Activated naive CD8-positive, alpha-beta T cell treated with anti-CD3 and anti-CD28 coated beads, Interleukin-2, amount 50 U/mL, for 16 hours (primary cell): ENCODE results near the gene RAB30.
"Not testable (repeated sequence)": the region's sequence is repeated elsewhere in the genome, so short reads cannot be mapped to it uniquely, and the experiment has no call there.

Source experiments
- DNase-seq: peaks from one replicate; pipeline ENCODE4 v3.0.0-alpha.2; 2020; ENCODE audit warnings: low read depth, low spot score

The RAB30 gene

GRCh38 chr11:82981852-82982251 lies 89.8 kb downstream of the RAB30 start:
- no peak for DNase-seq

GRCh38 chr11:82980947-82981346 lies 90.8 kb downstream of the RAB30 start:
- no peak for DNase-seq

GRCh38 chr11:82980292-82980691 lies 91.4 kb downstream of the RAB30 start:
- no peak for DNase-seq

GRCh38 chr11:82979824-82980223 lies 91.9 kb downstream of the RAB30 start:
- DNase-seq: no peak

GRCh38 chr11:82978422-82979099 lies 93.1 kb downstream of the RAB30 start:
- DNase-seq: no peak

GRCh38 chr11:82976786-82977185 lies 94.9 kb downstream of the RAB30 start:
- DNase-seq: no peak

- DNase-seq: no peak
These were observed 95.8 kb downstream of the RAB30 start for GRCh38 chr11:82975882-82976281.

- no peak for DNase-seq
These were observed 96.8 kb downstream of the RAB30 start for GRCh38 chr11:82974851-82975250.

- DNase-seq: no peak
These were observed 97.6 kb downstream of the RAB30 start for GRCh38 chr11:82974135-82974534.

- no peak for DNase-seq
These were observed 99.6 kb downstream of the RAB30 start for GRCh38 chr11:82972103-82972502.

- not testable (repeated sequence) for DNase-seq
These were observed 100.2 kb downstream of the RAB30 start for GRCh38 chr11:82971519-82971946.

- DNase-seq: not testable (repeated sequence)
These were observed 101.1 kb downstream of the RAB30 start for GRCh38 chr11:82970507-82971083.

GRCh38 chr11:82969811-82970210 lies 101.9 kb downstream of the RAB30 start:
- no peak for DNase-seq

GRCh38 chr11:82967381-82967780 lies 104.3 kb downstream of the RAB30 start:
- DNase-seq: no peak

GRCh38 chr11:82962021-82962420 lies 109.7 kb downstream of the RAB30 start:
- DNase-seq: not testable (repeated sequence)

- no peak for DNase-seq
These were observed 110.9 kb downstream of the RAB30 start for GRCh38 chr11:82960779-82961143.

- no peak for DNase-seq
These were observed 111.5 kb downstream of the RAB30 start for GRCh38 chr11:82959987-82960778.

GRCh38 chr11:82955736-82956453 lies 115.8 kb downstream of the RAB30 start:
- not testable (repeated sequence) for DNase-seq

GRCh38 chr11:82950502-82950901 lies 121.2 kb downstream of the RAB30 start:
- DNase-seq: not testable (repeated sequence)

- no peak for DNase-seq
These were observed 122.3 kb downstream of the RAB30 start for GRCh38 chr11:82949352-82949751.

GRCh38 chr11:82945682-82946081 lies 126.0 kb downstream of the RAB30 start:
- no peak for DNase-seq

GRCh38 chr11:82945041-82945440 lies 126.7 kb downstream of the RAB30 start:
- not testable (repeated sequence) for DNase-seq
